Muscle layer of duodenum (tissue), 2 donors: ENCODE results near the gene TGFB1.

Experiments
- H3K27ac ChIP-seq: one replicate; pipeline ENCODE4 v1.7.0; 2013; ENCODE audit warnings: mild to moderate bottlenecking, low read length
- H3K27me3 ChIP-seq: one replicate; pipeline ENCODE4 v1.7.0; 2013; ENCODE audit warnings: low read depth, mild to moderate bottlenecking, control low read depth, low read length
- H3K36me3 ChIP-seq, 2 donors: one replicate each; pipeline ENCODE4 v1.7.0; 2013; ENCODE audit warnings: low read length in 2 of 2, control low read depth in 1 of 2, mild to moderate bottlenecking in 1 of 2; ENCODE audit not compliant: insufficient read depth in 2 of 2, control insufficient read depth in 1 of 2
- H3K4me1 ChIP-seq, 2 donors: one replicate each; pipeline ENCODE4 v1.7.0; 2013; ENCODE audit warnings: low read length in 2 of 2, mild to moderate bottlenecking in 2 of 2, control low read depth in 1 of 2, moderate library complexity in 1 of 2; ENCODE audit not compliant: insufficient read depth in 2 of 2, control insufficient read depth in 1 of 2
- H3K4me3 ChIP-seq, 2 donors: one replicate each; pipeline ENCODE4 v1.7.0; 2013; ENCODE audit warnings: low read length in 2 of 2, low read depth in 1 of 2, mild to moderate bottlenecking in 1 of 2
- H3K9me3 ChIP-seq, 2 donors: one replicate each; pipeline ENCODE4 v1.7.0; 2013; ENCODE audit warnings: low read length in 2 of 2, control low read depth in 1 of 2, mild to moderate bottlenecking in 1 of 2; ENCODE audit not compliant: control insufficient read depth in 1 of 2
- donor health status: healthy.

Gene TGFB1

DNA sequence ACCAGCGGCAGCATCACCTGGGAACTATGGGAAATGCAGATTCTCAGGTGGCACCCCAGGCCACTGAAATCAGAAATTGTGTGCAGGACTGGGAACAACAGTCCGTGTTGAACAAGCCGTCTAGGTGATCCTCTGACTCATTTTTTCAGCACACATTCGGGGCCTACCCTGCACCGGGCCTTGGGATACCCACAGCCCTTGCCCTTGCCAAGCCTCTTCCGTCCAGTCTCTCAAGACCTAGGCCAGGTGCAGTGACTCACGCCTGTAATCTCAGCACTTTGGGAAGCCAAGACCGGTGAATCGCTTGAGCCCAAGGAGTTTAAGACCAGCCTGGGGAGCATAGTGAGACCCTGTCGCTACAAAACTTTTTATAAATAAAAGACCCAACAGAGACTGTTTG is 18.3 kb downstream of the TGFB1 start:
- H3K9me3 ChIP-seq: no peaks in the 10 kb centered on the region
- no peaks in the 10 kb centered on the region for H3K27me3 ChIP-seq
- peaks cover 7 to 35% of the 10 kb centered on the region in 2 donors for H3K36me3 ChIP-seq
- no peak overlapping the region for H3K4me3 ChIP-seq
- H3K4me1 ChIP-seq: no peaks in the 10 kb centered on the region
- no peak overlapping the region for H3K27ac ChIP-seq

GRCh38 chr19:41334793-41335192 is 18.9 kb downstream of the TGFB1 start:
- H3K4me3 ChIP-seq: no peak overlapping the region
- no peaks in the 10 kb centered on the region for H3K9me3 ChIP-seq
- peaks cover 7 to 32% of the 10 kb centered on the region in 2 donors for H3K36me3 ChIP-seq
- no peaks in the 10 kb centered on the region for H3K4me1 ChIP-seq
- peak overlapping the region; percentile 39 for H3K27ac ChIP-seq
- H3K27me3 ChIP-seq: no peaks in the 10 kb centered on the region

- Histone ChIP-seq H3K36me3 (peaks cover 7 to 35% of the 10 kb centered on the region in 2 donors), H3K27ac (no peak overlapping the region), H3K9me3 (no peaks in the 10 kb centered on the region), H3K4me1 (peaks cover 5 to 10% of the 10 kb centered on the region in 2 donors), H3K27me3 (no peaks in the 10 kb centered on the region), H3K4me3 (no peak overlapping the region)
Observed at GRCh38 chr19:41332468-41332867, 21.3 kb downstream of the TGFB1 start.

DNA sequence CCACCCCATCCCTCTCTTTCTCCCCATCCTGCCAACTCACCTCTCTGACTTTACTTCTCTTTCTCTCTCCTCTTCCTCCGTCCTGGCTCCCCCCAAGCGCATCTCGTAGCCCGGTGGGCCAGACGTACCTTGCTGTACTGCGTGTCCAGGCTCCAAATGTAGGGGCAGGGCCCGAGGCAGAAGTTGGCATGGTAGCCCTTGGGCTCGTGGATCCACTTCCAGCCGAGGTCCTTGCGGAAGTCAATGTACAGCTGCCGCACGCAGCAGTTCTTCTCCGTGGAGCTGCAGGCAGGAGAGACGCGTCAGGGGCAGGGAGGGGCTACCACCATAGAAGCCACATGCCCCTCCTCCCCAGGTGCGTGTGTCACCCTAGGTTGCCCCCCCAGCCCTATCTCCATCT is 21.7 kb downstream of the TGFB1 start:
- no peak overlapping the region for H3K4me3 ChIP-seq
- peaks cover 7 to 35% of the 10 kb centered on the region in 2 donors for H3K36me3 ChIP-seq
- no peaks in the 10 kb centered on the region for H3K27me3 ChIP-seq
- no peak overlapping the region for H3K27ac ChIP-seq
- H3K4me1 ChIP-seq: peaks cover 5 to 10% of the 10 kb centered on the region in 2 donors
- no peaks in the 10 kb centered on the region for H3K9me3 ChIP-seq

DNA sequence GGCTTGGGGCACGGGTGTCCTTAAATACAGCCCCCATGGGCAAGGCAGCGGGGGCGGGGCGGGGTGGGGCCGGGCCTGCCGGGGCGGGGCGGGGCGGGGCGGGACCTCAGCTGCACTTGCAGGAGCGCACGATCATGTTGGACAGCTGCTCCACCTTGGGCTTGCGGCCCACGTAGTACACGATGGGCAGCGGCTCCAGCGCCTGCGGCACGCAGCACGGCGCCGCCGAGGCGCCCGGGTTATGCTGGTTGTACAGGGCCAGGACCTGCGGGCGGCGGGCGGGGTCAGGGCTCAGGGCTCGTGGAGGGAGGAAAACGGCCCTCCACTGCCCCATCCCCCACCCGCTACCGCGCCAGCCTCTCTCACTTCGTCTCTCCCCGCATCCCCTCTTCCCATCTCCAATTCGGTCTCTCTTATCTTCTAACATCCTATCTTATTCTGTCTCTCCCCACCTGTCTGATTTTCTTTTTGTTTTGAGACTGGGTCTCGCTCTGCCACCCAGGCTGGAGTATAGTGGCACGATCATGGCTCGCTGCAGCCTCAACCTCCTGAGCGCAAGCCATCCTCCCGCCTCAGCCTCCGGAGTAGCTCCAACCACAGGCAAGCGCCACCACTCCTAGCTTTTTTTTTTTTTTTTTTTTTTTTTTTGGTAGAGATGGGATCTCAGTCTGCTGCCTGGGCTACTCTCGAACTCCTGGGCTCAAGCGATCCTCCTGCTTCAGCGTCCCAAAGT is 22.6 kb downstream of the TGFB1 start:
- H3K27ac ChIP-seq: no peak overlapping the region
- H3K36me3 ChIP-seq: peaks cover 7 to 35% of the 10 kb centered on the region in 2 donors
- no peak overlapping the region for H3K4me3 ChIP-seq
- peaks cover 9 to 14% of the 10 kb centered on the region in 2 donors for H3K4me1 ChIP-seq
- H3K27me3 ChIP-seq: no peaks in the 10 kb centered on the region
- H3K9me3 ChIP-seq: no peaks in the 10 kb centered on the region

- Histone ChIP-seq H3K36me3 (peaks cover 7 to 38% of the 10 kb centered on the region in 2 donors), H3K27ac (no peak overlapping the region), H3K9me3 (no peaks in the 10 kb centered on the region), H3K4me1 (peaks cover 11 to 21% of the 10 kb centered on the region in 2 donors), H3K4me3 (no peak overlapping the region), H3K27me3 (no peaks in the 10 kb centered on the region)
Observed at GRCh38 chr19:41330481-41330880, 23.2 kb downstream of the TGFB1 start.

GRCh38 chr19:41328842-41329225 is 24.9 kb downstream of the TGFB1 start:
- Histone ChIP-seq H3K36me3 (peaks cover 7 to 47% of the 10 kb centered on the region in 2 donors), H3K9me3 (no peaks in the 10 kb centered on the region), H3K27me3 (no peaks in the 10 kb centered on the region), H3K27ac (peak overlapping the region; percentile 23), H3K4me3 (no peak overlapping the region), H3K4me1 (peaks cover 20 to 37% of the 10 kb centered on the region in 2 donors)

DNA sequence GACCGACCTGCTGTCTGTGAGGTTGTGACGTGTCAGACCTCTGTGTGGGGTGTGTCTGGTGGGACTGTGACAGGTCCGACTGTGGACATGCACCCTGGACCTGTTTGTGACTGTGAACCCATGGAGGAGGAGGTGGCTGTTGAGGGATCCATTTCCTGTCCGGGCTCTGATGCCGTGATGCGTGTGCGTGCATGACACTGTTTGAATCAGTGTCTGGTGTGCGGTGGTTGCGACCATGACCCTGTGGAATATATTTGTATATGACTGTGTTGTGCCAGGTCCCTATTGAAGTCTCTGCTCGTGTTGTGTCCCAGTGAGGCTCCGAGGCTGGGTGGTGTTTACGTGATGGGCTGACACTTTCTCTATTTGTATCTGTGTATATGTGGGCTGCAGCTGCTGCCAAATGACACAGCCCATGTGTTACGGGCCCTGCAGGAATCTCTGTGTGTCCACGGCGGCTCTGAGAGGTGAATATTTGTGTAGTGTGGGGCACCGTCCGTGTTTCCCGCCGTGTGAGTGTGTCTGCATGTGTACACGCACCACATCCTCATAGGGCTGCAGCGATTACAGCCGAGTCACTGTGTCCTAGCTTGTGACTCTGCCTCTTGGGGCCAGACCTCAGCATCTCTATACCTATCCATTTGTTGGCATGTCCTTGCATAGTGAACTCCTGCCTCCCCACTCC is 25.4 kb downstream of the TGFB1 start:
- peak overlapping the region; percentile 23 for H3K27ac ChIP-seq
- H3K4me3 ChIP-seq: peak overlapping the region; percentile 21 to 28
- no peaks in the 10 kb centered on the region for H3K27me3 ChIP-seq
- peaks cover 23 to 42% of the 10 kb centered on the region in 2 donors for H3K4me1 ChIP-seq
- H3K36me3 ChIP-seq: peaks cover 4 to 48% of the 10 kb centered on the region in 2 donors
- H3K9me3 ChIP-seq: no peaks in the 10 kb centered on the region

DNA sequence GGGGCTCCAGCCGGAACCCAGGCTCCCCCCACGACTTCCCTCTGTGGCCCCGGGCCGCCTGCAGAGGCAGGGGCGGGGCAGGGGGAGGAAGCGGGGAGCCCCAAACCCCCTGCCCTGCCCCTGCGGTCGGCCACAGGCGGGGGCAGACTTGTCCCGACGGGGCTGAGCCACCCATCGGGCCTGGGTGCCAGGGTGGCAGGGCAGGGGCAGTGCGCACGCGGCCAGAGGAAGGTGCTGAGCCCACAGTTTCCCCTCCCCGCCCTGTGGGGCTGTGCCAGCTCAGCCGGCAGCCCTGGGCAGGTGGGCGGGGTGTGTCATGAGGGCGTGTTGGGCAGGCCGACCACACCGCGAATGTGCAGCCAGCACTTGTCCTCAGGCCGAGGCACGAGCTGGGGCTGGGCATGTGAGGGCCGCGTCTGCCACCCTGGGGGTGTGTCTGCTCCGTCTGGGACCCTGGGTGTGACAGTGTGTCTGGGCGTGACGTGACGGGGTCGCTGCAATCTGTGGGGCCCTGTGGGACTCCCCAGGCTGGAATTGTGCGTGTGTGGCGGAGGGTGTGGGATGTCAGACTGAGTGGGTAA is 26.1 kb downstream of the TGFB1 start:
- H3K36me3 ChIP-seq: peaks cover 4 to 50% of the 10 kb centered on the region in 2 donors
- peak overlapping the region; percentile 51 for H3K27ac ChIP-seq
- H3K4me3 ChIP-seq: peak overlapping the region; percentile 28 to 50
- no peaks in the 10 kb centered on the region for H3K27me3 ChIP-seq
- H3K4me1 ChIP-seq: peaks cover 29 to 47% of the 10 kb centered on the region in 2 donors
- H3K9me3 ChIP-seq: no peaks in the 10 kb centered on the region

- Histone ChIP-seq H3K27ac (peak overlapping the region; percentile 51), H3K4me1 (peaks cover 30 to 52% of the 10 kb centered on the region in 2 donors), H3K4me3 (peak overlapping the region; percentile 28 to 50), H3K9me3 (no peaks in the 10 kb centered on the region), H3K36me3 (peaks cover 7 to 50% of the 10 kb centered on the region in 2 donors), H3K27me3 (no peaks in the 10 kb centered on the region)
Observed at GRCh38 chr19:41327076-41327575, 26.6 kb downstream of the TGFB1 start.
